CD14-positive monocyte (primary cell): Measurements from ENCODE around the gene SKIL. TPM values are rescaled to one million over a fixed set of nuclear protein-coding genes. Genes with fewer than 3 reads are reported as not detected.

Source experiments
- DNase-seq, 3 donors: peaks; one replicate each; pipeline ENCODE4 v3.0.0-alpha.2; 2011 to 2022
- H2AFZ ChIP-seq: 2 replicates; pipeline ENCODE4 v1.6.0; 2012; ENCODE audit warnings: mild to moderate bottlenecking, low read depth, low read length, inconsistent platforms; ENCODE audit not compliant: insufficient read depth, poor library complexity, severe bottlenecking
- H3K27ac ChIP-seq, 2 donors: 1 replicate in 1 of 2; 2 replicates in 1 of 2; pipeline ENCODE4 v1.5.1; 2012 to 2013; ENCODE audit warnings: low read length in 2 of 2, control low read depth in 1 of 2, inconsistent platforms in 1 of 2, low read depth in 1 of 2, mild to moderate bottlenecking in 1 of 2
- H3K27me3 ChIP-seq, 2 donors: one replicate each; pipeline versions ENCODE4 v1.6.0 to v1.6.1; 2011 to 2013; ENCODE audit warnings: low read length in 2 of 2; ENCODE audit not compliant: control insufficient read depth in 2 of 2, insufficient read depth in 2 of 2
- H3K36me3 ChIP-seq, 2 donors: replicated peaks in 1 of 2; 1 replicate in 1 of 2; 2 replicates in 1 of 2; pipeline versions ENCODE4 v1.5.1 to v1.6.1; 2012 to 2013; ENCODE audit warnings: low read length in 2 of 2, control low read depth in 1 of 2, inconsistent platforms in 1 of 2, mild to moderate bottlenecking in 1 of 2; ENCODE audit not compliant: insufficient read depth in 2 of 2, control insufficient read depth in 1 of 2
- H3K4me1 ChIP-seq, 2 donors: 1 replicate in 1 of 2; 2 replicates in 1 of 2; pipeline versions ENCODE4 v1.5.1 to v1.6.1; 2012 to 2013; ENCODE audit warnings: low read length in 2 of 2, control low read depth in 1 of 2, inconsistent platforms in 1 of 2, mild to moderate bottlenecking in 1 of 2, moderate library complexity in 1 of 2; ENCODE audit not compliant: insufficient read depth in 2 of 2, control insufficient read depth in 1 of 2
- H3K4me2 ChIP-seq: replicated peaks from 2 replicates; pipeline ENCODE3; 2012; ENCODE audit warnings: low read length, moderate library complexity, mild to moderate bottlenecking; ENCODE audit not compliant: poor library complexity, severe bottlenecking; ENCODE audit errors: extremely low read depth
- H3K4me3 ChIP-seq, 3 experiments: fragments of 200-600 bp in 1 of 3; sonication (generic) in 1 of 3; replicated peaks in 1 of 3; 1 replicate in 2 of 3; 2 replicates in 1 of 3; pipeline ENCODE4 v1.5.1; 2011 to 2013; ENCODE audit warnings: low read length in 3 of 3, mild to moderate bottlenecking in 3 of 3, control low read depth in 2 of 3, low read depth in 2 of 3, inconsistent platforms in 1 of 3, moderate library complexity in 1 of 3
- H3K79me2 ChIP-seq: 2 replicates; pipeline ENCODE4 v1.6.0; 2012; ENCODE audit warnings: mild to moderate bottlenecking, control low read depth, inconsistent platforms, low read length, moderate library complexity; ENCODE audit not compliant: insufficient read depth
- H3K9ac ChIP-seq: 2 replicates; pipeline ENCODE4 v1.6.0; 2017; ENCODE audit warnings: low read length, mild to moderate bottlenecking; ENCODE audit not compliant: insufficient read depth, poor library complexity, severe bottlenecking
- H3K9me3 ChIP-seq, 2 donors: replicated peaks in 1 of 2; 1 replicate in 1 of 2; 2 replicates in 1 of 2; pipeline versions ENCODE4 v1.5.1 to v1.6.1; 2012 to 2013; ENCODE audit warnings: low read length in 2 of 2, control low read depth in 1 of 2; ENCODE audit not compliant: control insufficient read depth in 1 of 2, insufficient read depth in 1 of 2
- H4K20me1 ChIP-seq: 2 replicates; pipeline ENCODE4 v1.6.0; 2012; ENCODE audit warnings: mild to moderate bottlenecking, low read length, control low read depth, moderate library complexity; ENCODE audit not compliant: insufficient read depth
- H3K27ac Mint-ChIP-seq, 7 donors: one replicate each; pipeline ENCODE4 v1.8.0; 2020; ENCODE audit warnings: mild to moderate bottlenecking in 7 of 7, mixed read lengths in 7 of 7, moderate library complexity in 6 of 7, inconsistent platforms in 2 of 7
- H3K27me3 Mint-ChIP-seq, 3 donors: one replicate each; pipeline ENCODE4 v1.8.0; 2021 to 2022; ENCODE audit warnings: low read depth in 3 of 3, mild to moderate bottlenecking in 3 of 3, mixed read lengths in 3 of 3, moderate library complexity in 3 of 3, inconsistent platforms in 1 of 3
- H3K36me3 Mint-ChIP-seq, 2 donors: one replicate each; pipeline ENCODE4 v1.8.0; 2020; ENCODE audit warnings: mixed read lengths in 2 of 2, inconsistent platforms in 1 of 2, mild to moderate bottlenecking in 1 of 2
- H3K4me1 Mint-ChIP-seq: one replicate; pipeline ENCODE4 v1.8.0; 2020; ENCODE audit warnings: mild to moderate bottlenecking, mixed read lengths
- H3K4me3 Mint-ChIP-seq, 2 donors: one replicate each; pipeline ENCODE4 v1.8.0; 2020; ENCODE audit warnings: mild to moderate bottlenecking in 2 of 2, mixed read lengths in 2 of 2, moderate library complexity in 1 of 2
- H3K9me3 Mint-ChIP-seq, 7 donors: one replicate each; pipeline ENCODE4 v1.8.0; 2020 to 2022; ENCODE audit warnings: mixed read lengths in 7 of 7, mild to moderate bottlenecking in 6 of 7, moderate library complexity in 6 of 7, inconsistent platforms in 2 of 7
- CTCF ChIP-seq: fragments of 200-600 bp; IDR thresholded peaks from one replicate; pipeline ENCODE4 v1.8.0; 2022; ENCODE audit warnings: antibody characterized with exemption, mild to moderate bottlenecking
- WGBS: methylation state at CpG from one replicate; pipeline ENCODE4 v1.1.5; 2013; ENCODE audit warnings: missing lambda C conversion rate; ENCODE audit not compliant: insufficient coverage; 5-methylcytosine and 5-hydroxymethylcytosine counted together
- intact Hi-C, 2 donors: fragments of 100-400 bp; cut with micrococcal nuclease; formaldehyde crosslinking; loops; one replicate each; pipeline versions ENCODE4 v1.15.0 to v1.15.1; 2023
- polyA plus RNA-seq, 3 donors: library from polyadenylated mRNA; depleted of rRNA in 1 of 3; unstranded in 2 of 3; stranded (reverse) in 1 of 3; fragments of 300-500 nt in 2 of 3; fragments of >200 nt in 1 of 3; fragmentation: Illumina TruSeq in 2 of 3; gene quantifications; 1 replicate in 2 of 3; 2 replicates in 1 of 3; pipeline ENCODE4 v1.2.3, GENCODE V29; 2012 to 2021

The SKIL gene
- polyA plus RNA-seq, 3 donors, result 7.5 to 13.4 (median 9.2) TPM

- H3K4me3 ChIP-seq, result no peak overlapping the region
- intact Hi-C loops, result no loop called here
- no peak overlapping the region for H2AFZ ChIP-seq
- H3K27ac ChIP-seq, result no peak overlapping the region
- H3K4me3 Mint-ChIP-seq, result no peak overlapping the region
- H3K9me3 Mint-ChIP-seq, result peaks cover 0 to 6% (median 3%) of the 10 kb centered on the region in 7 donors
- TF ChIP-seq CTCF, result no peak
- H3K27me3 ChIP-seq, result peaks cover 18 to 34% of the 10 kb centered on the region in 2 donors
- no peak overlapping the region for H3K4me2 ChIP-seq
- peaks cover 8 to 16% of the 10 kb centered on the region in 2 donors for H3K4me1 ChIP-seq
- H3K4me1 Mint-ChIP-seq, result peaks cover 13% of the 10 kb centered on the region
- H3K27ac Mint-ChIP-seq, result no peak overlapping the region
- DNase-seq, result no peak
- H3K9ac ChIP-seq, result no peak overlapping the region
- H3K27me3 Mint-ChIP-seq, result peaks cover 28 to 47% (median 36%) of the 10 kb centered on the region in 3 donors
- peaks cover 3 to 4% of the 10 kb centered on the region in 2 donors for H3K36me3 Mint-ChIP-seq
- H3K9me3 ChIP-seq, result peaks cover 0 to 25% of the 10 kb centered on the region in 2 donors
- 94% methylated on average over 8 of the region's 8 CpGs for WGBS
- no peaks in the 10 kb centered on the region for H4K20me1 ChIP-seq
- H3K36me3 ChIP-seq, result no peaks in the 10 kb centered on the region
- H3K79me2 ChIP-seq, result no peaks in the 10 kb centered on the region
These were observed 65.6 kb downstream of the SKIL start for GRCh38 chr3:170423001-170423615.

GRCh38 chr3:170424879-170425278 is 67.4 kb downstream of the SKIL start:
- intact Hi-C loops, result no loop called here
- H3K9me3 Mint-ChIP-seq, result peaks cover 0 to 3% (median 0%) of the 10 kb centered on the region in 7 donors
- Histone ChIP-seq H3K4me3 (no peak overlapping the region), H2AFZ (no peak overlapping the region), H3K9ac (no peak overlapping the region), H3K79me2 (no peaks in the 10 kb centered on the region), H3K9me3 (peaks cover 0 to 8% of the 10 kb centered on the region in 2 donors), H3K4me2 (no peak overlapping the region), H4K20me1 (no peaks in the 10 kb centered on the region), H3K36me3 (no peaks in the 10 kb centered on the region), H3K4me1 (no peaks in the 10 kb centered on the region), H3K27ac (no peak overlapping the region), H3K27me3 (peaks cover 6 to 17% of the 10 kb centered on the region in 2 donors)
- H3K36me3 Mint-ChIP-seq, result peaks cover 0 to 1% of the 10 kb centered on the region in 2 donors
- WGBS, result 75% methylated on average over 7 of the region's 8 CpGs
- DNase-seq, result no peak
- no peak overlapping the region for H3K27ac Mint-ChIP-seq
- H3K4me1 Mint-ChIP-seq, result peaks cover 4% of the 10 kb centered on the region
- no peak for TF ChIP-seq CTCF
- H3K4me3 Mint-ChIP-seq, result no peak overlapping the region
- H3K27me3 Mint-ChIP-seq, result peaks cover 21 to 32% (median 22%) of the 10 kb centered on the region in 3 donors
